HG03439 (cell line): ENCODE results near the gene ANKRD53.

Experiments
- ATAC-seq: cut with Tn5 transposase; IDR thresholded peaks from one replicate; pipeline ENCODE4 v1.9.1; 2021; ENCODE audit warnings: mild to moderate bottlenecking, moderate library complexity; ENCODE audit not compliant: unreplicated experiment

ANKRD53 gene

GRCh38 chr2:70942396-70943204 is 35.8 kb upstream of the ANKRD53 start:
- ATAC-seq = no peak

DNA sequence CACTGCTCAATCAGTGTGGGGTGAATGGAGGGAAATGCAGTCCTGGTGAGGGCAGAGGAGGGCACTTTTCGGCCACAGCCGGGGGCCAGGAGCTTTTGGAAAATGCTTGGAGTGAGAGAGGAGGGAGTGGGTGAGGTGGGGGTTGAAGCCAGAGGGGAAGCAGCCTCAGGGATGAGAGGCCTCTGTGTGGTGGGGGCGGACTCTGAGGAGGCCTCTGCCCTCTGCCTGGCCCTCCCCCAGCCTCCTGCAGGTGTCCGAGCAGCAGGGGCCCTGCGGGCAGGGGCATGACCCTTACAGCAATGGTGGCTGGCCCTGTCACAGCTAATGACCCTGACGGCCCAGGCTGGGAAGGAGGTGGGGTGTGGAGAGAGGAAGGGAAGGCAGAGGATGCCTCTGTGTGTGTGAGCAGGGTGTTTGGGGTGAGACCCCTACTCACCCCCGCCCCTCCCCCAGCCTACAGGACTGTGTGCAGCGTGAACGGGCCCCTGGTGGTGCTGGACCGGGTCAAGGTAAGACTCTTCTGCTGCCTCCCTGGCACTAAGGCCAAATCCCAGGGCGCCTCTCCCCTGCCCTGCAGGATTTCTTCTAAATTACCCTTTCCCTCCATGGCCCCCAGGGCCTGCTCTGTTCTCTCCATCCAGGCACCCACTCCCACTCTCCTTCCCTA is 35.1 kb upstream of the ANKRD53 start:
- no peak for ATAC-seq

- ATAC-seq = no peak
Measured at GRCh38 chr2:70944111-70944690, 34.2 kb upstream of the ANKRD53 start.

- ATAC-seq = no peak
Measured at GRCh38 chr2:70946832-70947442, 31.5 kb upstream of the ANKRD53 start.

- ATAC-seq = no peak
Measured at GRCh38 chr2:70947556-70948184, 30.8 kb upstream of the ANKRD53 start.

GRCh38 chr2:70948337-70949003 is 30.0 kb upstream of the ANKRD53 start:
- peak; percentile 71 for ATAC-seq

- no peak for ATAC-seq
Measured at GRCh38 chr2:70949086-70949485, 29.3 kb upstream of the ANKRD53 start.

DNA sequence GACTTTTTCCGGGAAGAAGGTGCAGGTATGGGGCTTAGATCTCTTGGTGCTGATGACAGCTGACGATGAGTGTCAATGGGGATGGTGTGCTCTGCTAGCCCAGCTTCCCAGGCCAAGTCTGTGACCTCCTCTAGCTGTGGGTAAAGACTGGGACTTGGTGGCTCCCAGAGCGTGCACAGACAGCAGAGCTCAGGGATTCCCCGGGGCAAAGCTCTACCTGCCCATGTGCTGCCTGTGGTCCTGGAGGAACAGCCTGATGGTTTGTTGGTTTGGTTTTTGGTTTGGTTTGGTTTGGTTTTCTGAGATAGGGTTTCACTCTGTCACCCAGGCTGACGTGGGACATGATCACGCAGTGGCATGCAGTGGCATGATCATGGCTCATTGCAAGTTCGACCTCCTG is 23.5 kb upstream of the ANKRD53 start:
- ATAC-seq = no peak

GRCh38 chr2:70956141-70956540 is 22.3 kb upstream of the ANKRD53 start:
- no peak for ATAC-seq

DNA sequence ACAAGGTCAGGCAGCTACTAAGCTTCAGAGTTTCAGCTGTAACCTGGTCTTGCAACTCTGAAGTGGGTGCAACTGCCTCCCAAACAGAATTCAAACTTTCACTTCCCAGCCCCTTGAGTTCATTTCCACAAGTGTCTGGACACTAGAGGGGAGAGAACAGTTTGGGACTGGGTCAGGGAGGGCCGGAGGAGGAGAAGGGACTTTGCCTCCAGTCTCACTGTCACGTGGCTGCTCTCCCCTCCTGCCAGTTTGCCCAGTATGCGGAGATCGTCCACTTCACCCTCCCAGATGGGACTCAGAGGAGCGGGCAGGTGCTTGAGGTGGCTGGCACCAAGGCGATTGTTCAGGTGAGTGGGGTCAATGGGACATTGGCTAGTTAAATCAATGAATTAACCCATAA is 20.6 kb upstream of the ANKRD53 start:
- no peak for ATAC-seq

- ATAC-seq = no peak
Measured at GRCh38 chr2:70958759-70959158, 19.7 kb upstream of the ANKRD53 start.

DNA sequence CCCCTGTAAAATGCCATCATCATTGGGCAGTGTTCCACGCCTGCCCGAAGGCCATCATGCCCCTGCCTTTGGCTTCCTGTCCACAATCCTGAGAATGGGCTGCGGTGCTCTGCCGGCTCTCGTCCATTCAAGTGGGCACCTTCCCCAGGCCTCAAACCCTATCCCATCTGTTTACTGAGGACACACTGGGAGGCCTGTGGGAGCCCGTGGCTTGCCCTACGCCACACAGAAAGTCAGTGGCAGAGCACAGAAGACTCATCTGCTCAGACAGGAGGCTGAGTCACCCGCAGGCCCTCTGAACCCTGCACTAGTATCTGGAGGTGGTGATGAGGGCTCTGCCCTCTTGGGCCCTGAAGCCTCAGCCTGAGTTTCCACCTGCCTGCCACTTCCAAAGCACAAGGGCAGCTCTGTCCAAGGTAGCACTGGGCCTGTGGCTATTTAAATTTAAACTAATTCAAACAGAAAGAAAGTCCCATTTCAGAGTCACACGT is 19.1 kb upstream of the ANKRD53 start:
- no peak for ATAC-seq

GRCh38 chr2:70959851-70960832 is 18.3 kb upstream of the ANKRD53 start:
- no peak for ATAC-seq

DNA sequence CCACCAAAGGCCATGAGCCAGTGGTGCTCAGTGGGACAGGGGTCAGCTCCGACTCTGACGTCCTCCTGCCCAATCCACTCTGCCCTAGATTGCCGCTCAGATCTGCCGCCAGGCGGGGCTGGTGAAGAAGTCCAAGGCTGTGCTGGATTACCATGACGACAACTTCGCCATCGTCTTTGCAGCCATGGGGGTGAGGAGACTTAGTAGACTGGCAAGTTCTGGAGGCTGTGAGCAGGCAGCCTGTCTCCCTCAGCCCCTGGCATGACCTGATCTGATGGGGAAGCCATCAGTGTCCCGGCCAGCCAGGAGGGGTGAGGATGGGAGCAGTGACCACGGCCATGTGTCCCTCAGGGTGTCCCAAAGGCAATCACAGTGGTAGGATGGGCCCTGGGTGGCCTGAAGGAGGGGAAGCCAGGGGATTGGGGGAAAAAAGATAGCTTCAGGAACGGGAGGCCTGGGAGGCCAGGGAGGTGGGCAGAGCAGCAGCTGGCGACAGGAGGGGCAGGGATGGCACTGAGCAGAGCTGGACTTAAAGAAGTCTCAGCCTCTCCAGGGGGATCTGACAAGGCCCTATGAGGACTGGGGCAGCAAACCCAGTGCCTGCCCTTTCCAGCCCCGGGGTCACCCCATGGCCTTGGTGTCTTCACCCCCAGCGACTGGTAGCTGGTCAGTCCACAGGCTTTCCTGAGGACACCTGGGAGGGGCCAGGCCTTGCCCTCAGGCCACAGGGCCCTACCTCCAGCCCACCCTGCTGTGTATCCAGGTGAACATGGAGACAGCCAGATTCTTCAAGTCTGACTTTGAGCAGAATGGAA is 17.4 kb upstream of the ANKRD53 start:
- no peak for ATAC-seq

GRCh38 chr2:70961648-70961994 is 16.8 kb upstream of the ANKRD53 start:
- ATAC-seq = no peak

DNA sequence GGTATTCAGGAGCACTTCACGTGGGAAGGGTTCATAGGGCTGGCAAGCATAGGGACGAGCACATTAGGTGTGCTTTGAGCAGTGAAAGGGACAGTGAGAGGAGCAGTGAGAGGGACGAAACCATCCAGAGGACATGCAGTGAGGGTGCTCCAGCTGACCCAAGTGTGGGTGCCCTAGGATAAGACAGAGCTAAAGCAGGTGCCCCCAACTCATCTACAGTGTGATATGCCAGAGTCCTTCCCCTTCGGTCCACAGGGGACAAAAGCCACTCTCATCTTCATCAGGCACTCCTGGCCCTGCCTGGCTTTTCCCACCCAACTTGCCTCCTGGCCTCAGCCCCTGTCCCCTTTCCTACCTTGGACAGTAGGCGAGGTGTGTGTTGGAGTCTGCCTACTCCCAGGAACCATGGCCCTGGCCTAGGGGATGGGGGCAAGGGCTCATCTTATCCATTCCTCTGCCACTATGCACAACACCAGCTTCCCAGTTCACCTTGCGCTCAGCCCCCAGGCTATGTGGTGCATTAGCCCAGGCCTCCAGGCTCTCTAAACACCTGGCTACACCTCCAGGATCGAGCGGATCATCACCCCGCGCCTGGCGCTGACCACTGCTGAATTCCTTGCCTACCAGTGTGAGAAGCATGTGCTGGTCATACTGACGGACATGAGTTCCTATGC is 16.1 kb upstream of the ANKRD53 start:
- no peak for ATAC-seq

- no peak for ATAC-seq
Measured at GRCh38 chr2:70962885-70963878, 15.2 kb upstream of the ANKRD53 start.
